HepG2 (cell line): ENCODE results near the gene GPR85. TPM values are rescaled to one million over a fixed set of nuclear protein-coding genes. Genes with fewer than 3 reads are reported as not detected.

Experiments
- ATAC-seq: fragments of 200-7000 bp; cut with Tn5 transposase; 3 replicates; pipeline ENCODE4 v1.9.1; 2020; ENCODE audit warnings: mild to moderate bottlenecking, moderate library complexity
- BruUV-seq: library from RNA; stranded (reverse); fragments of 400-500 nt; replicated peaks from 2 replicates; lab custom pipeline; 2021; lab: Mats Ljungman, UMichigan
- CTCF ChIA-PET: fragments of 300-600 bp; formaldehyde crosslinking; extraction: SDS; loops from one replicate; lab custom pipeline; 2021; ENCODE audit warnings: low total read pairs, inconsistent platforms, low intra/inter-chr PET ratio; lab: Yijun Ruan, JAX
- POLR2A ChIA-PET: fragments of 350-600 bp; sonication (Branson Sonifier 250); formaldehyde crosslinking; loops from one replicate; lab custom pipeline; 2020; ENCODE audit warnings: antibody characterized with exemption, inconsistent platforms; lab: Yijun Ruan, JAX
- DNase-seq: peaks from one replicate; pipeline ENCODE4 v3.0.0-alpha.2; 2015; ENCODE audit warnings: low spot score
- FAIRE-seq: peaks from 3 replicates; lab custom pipeline; 2011; peaks lifted over from hg19 to GRCh38; lab: Jason Lieb, UNC
- H2AFZ ChIP-seq: one replicate; pipeline ENCODE4 v1.6.1; 2011; ENCODE audit warnings: low read length, inconsistent platforms
- H3K27ac ChIP-seq: fragments of 300-600 bp; 3 replicates; pipeline ENCODE4 v1.8.0; 2011; ENCODE audit warnings: mixed run types, mild to moderate bottlenecking, mixed read lengths, low read length, inconsistent platforms; ENCODE audit not compliant: insufficient read depth; ENCODE audit errors: extremely low read length
- H3K27me3 ChIP-seq, 2 experiments: fragments of 200-600 bp in 1 of 2; 2 replicates in 1 of 2; 3 replicates in 1 of 2; pipeline versions ENCODE4 v1.6.0 to v1.8.0; 2011; ENCODE audit warnings: low read length in 2 of 2, mild to moderate bottlenecking in 2 of 2, moderate library complexity in 2 of 2, inconsistent platforms in 1 of 2; ENCODE audit not compliant: insufficient read depth in 2 of 2, control insufficient read depth in 1 of 2
- H3K36me3 ChIP-seq, 2 experiments: fragments of 200-600 bp in 1 of 2; replicated peaks in 1 of 2; 2 replicates in 1 of 2; 3 replicates in 1 of 2; pipeline versions ENCODE4 v1.5.1 to v1.8.0; 2011; ENCODE audit warnings: low read length in 2 of 2, inconsistent platforms in 1 of 2; ENCODE audit not compliant: insufficient read depth in 2 of 2, control insufficient read depth in 1 of 2
- H3K4me1 ChIP-seq: 2 replicates; pipeline ENCODE4 v1.5.1; 2012; ENCODE audit warnings: low read length, inconsistent platforms; ENCODE audit not compliant: insufficient read depth
- H3K4me2 ChIP-seq: 2 replicates; pipeline ENCODE4 v1.6.0; 2011; ENCODE audit warnings: low read depth, low read length, inconsistent platforms
- H3K4me3 ChIP-seq, 3 experiments: fragments of 200-600 bp in 1 of 3; sonication (generic), shearing (Covaris generic) in 1 of 3; replicated peaks in 1 of 3; 2 replicates each; pipeline ENCODE4 v1.5.1; 2011 to 2016; ENCODE audit warnings: low read length in 3 of 3, inconsistent platforms in 2 of 3, low read depth in 2 of 3, mild to moderate bottlenecking in 2 of 3, control low read depth in 1 of 3, mixed read lengths in 1 of 3; ENCODE audit not compliant: insufficient read depth in 1 of 3
- H3K79me2 ChIP-seq: one replicate; pipeline ENCODE4 v1.6.1; 2011; ENCODE audit warnings: low read length, inconsistent platforms; ENCODE audit not compliant: insufficient read depth
- H3K9ac ChIP-seq: 2 replicates; pipeline ENCODE4 v1.6.0; 2011; ENCODE audit warnings: mild to moderate bottlenecking, low read depth, low read length, inconsistent platforms; ENCODE audit not compliant: insufficient read depth
- H3K9me3 ChIP-seq: 2 replicates; pipeline ENCODE4 v1.5.1; 2012; ENCODE audit warnings: mild to moderate bottlenecking, low read length
- H4K20me1 ChIP-seq: 2 replicates; pipeline ENCODE4 v1.6.0; 2011; ENCODE audit warnings: inconsistent platforms, mild to moderate bottlenecking, low read length, moderate library complexity; ENCODE audit not compliant: insufficient read depth
- ARID2 ChIP-seq: sonication (generic); formaldehyde crosslinking; IDR thresholded peaks from 2 replicates; pipeline ENCODE4 v1.8.1; 2022; ENCODE audit warnings: mild to moderate bottlenecking, missing genetic modification reagents, borderline replicate concordance
- IKZF1 ChIP-seq: fragments of 450-650 bp; IDR thresholded peaks from 2 replicates; pipeline ENCODE4 v1.7.1; 2016
- KAT2B ChIP-seq: fragments of 150-350 bp; IDR thresholded peaks from 2 replicates; pipeline ENCODE4 v1.6.1; 2014; ENCODE audit warnings: low read depth, low read length, borderline replicate concordance
- KLF11 ChIP-seq: IDR thresholded peaks from 2 replicates; pipeline ENCODE4 v1.6.1; 2016; ENCODE audit warnings: missing compliant biosample characterization
- KLF6 ChIP-seq: IDR thresholded peaks from 2 replicates; pipeline ENCODE4 v1.8.0; 2016; ENCODE audit warnings: missing biosample characterization, missing genetic modification reagents
- MXD4 ChIP-seq: IDR thresholded peaks from 2 replicates; pipeline ENCODE4 v1.6.1; 2016; ENCODE audit warnings: mild to moderate bottlenecking, missing biosample characterization, missing genetic modification reagents
- MZF1 ChIP-seq: sonication (generic); formaldehyde crosslinking; IDR thresholded peaks from 2 replicates; pipeline ENCODE4 v1.8.1; 2023; ENCODE audit warnings: mild to moderate bottlenecking, missing genetic modification reagents, borderline replicate concordance
- PAWR ChIP-seq: sonication (generic); formaldehyde crosslinking; IDR thresholded peaks from 2 replicates; pipeline ENCODE4 v1.4.0; 2020; ENCODE audit warnings: missing genetic modification reagents, mild to moderate bottlenecking, borderline replicate concordance
- POLR2G ChIP-seq: fragments of 200-400 bp; formaldehyde crosslinking; IDR thresholded peaks from 2 replicates; pipeline ENCODE4 v1.6.1; 2018; ENCODE audit warnings: mild to moderate bottlenecking, low read depth, low read length, moderate library complexity
- RAD21 ChIP-seq: fragments of 450-650 bp; formaldehyde crosslinking; IDR thresholded peaks from 2 replicates; pipeline ENCODE4 v1.5.0; 2020; ENCODE audit warnings: mild to moderate bottlenecking
- RBM22 ChIP-seq: fragments of 200-400 bp; formaldehyde crosslinking; optimal IDR thresholded peaks from 2 replicates; pipeline ENCODE3; 2017; ENCODE audit warnings: mild to moderate bottlenecking, low read length, moderate library complexity
- TP53 ChIP-seq: sonication (generic); formaldehyde crosslinking; conservative IDR thresholded peaks from 2 replicates; pipeline ENCODE4 v1.4.0; 2020; ENCODE audit warnings: missing genetic modification reagents
- USF2 ChIP-seq, 2 experiments: sonication (generic) in 1 of 2; formaldehyde crosslinking in 1 of 2; IDR thresholded peaks; 2 replicates each; pipeline versions ENCODE4 v1.5.1 to v1.6.1; 2011 to 2020; ENCODE audit warnings: borderline replicate concordance in 1 of 2, low read depth in 1 of 2, low read length in 1 of 2, mild to moderate bottlenecking in 1 of 2, missing genetic modification reagents in 1 of 2, moderate library complexity in 1 of 2
- ZBTB7A ChIP-seq: sonication (generic); formaldehyde crosslinking; IDR thresholded peaks from 2 replicates; pipeline ENCODE4 v1.8.0; 2022; ENCODE audit warnings: mild to moderate bottlenecking, missing genetic modification reagents
- ZNF143 ChIP-seq: sonication (generic); formaldehyde crosslinking; IDR thresholded peaks from 2 replicates; pipeline ENCODE4 v1.4.0; 2020; ENCODE audit warnings: missing genetic modification reagents
- ZNF543 ChIP-seq: sonication (generic); formaldehyde crosslinking; IDR thresholded peaks from 2 replicates; pipeline ENCODE4 v1.4.0; 2020; ENCODE audit warnings: mild to moderate bottlenecking, missing genetic modification reagents
- ZNF660 ChIP-seq: sonication (generic); formaldehyde crosslinking; IDR thresholded peaks from 2 replicates; pipeline ENCODE4 v1.5.1; 2020; ENCODE audit warnings: mild to moderate bottlenecking, low read depth, missing genetic modification reagents, borderline replicate concordance
- ZNF674 ChIP-seq: sonication (generic); formaldehyde crosslinking; IDR thresholded peaks from 2 replicates; pipeline ENCODE4 v1.5.0; 2020; ENCODE audit warnings: low read depth, mild to moderate bottlenecking, missing genetic modification reagents
- WGBS: methylation state at CpG from one replicate; pipeline ENCODE4 v1.1.6; 2017; ENCODE audit warnings: low lambda C conversion rate; 5-methylcytosine and 5-hydroxymethylcytosine counted together
- in situ Hi-C: cut with HindIII; loops from 2 replicates; pipeline ENCODE4 v1.10.0; 2017; ENCODE audit warnings: low pct_unique_long_range_greater_than_20kb; ENCODE audit not compliant: extremely low pct_ligation_motif_present
- intact Hi-C: fragments of 100-400 bp; cut with micrococcal nuclease; formaldehyde crosslinking; loops from one replicate; pipeline ENCODE4 v1.10.0; 2022; ENCODE audit not compliant: unreplicated experiment
- polyA plus RNA-seq, 8 experiments: library from polyadenylated mRNA; depleted of rRNA in 3 of 8; stranded (reverse) in 7 of 8; unstranded in 1 of 8; fragments of >200 nt; fragmentation: Illumina TruSeq in 4 of 8; extraction: Trizol in 4 of 8; gene quantifications; 2 replicates each; pipeline versions ENCODE4 v1.2.1 to v1.2.3, GENCODE V29; 2011 to 2016; ENCODE audit warnings: low read depth in 4 of 8, missing spikeins in 1 of 8, mixed read lengths in 1 of 8; ENCODE audit not compliant: insufficient read depth in 1 of 8
- total RNA-seq, 5 experiments: library from RNA; depleted of rRNA; stranded (reverse); fragments of >200 nt; fragmentation: Illumina TruSeq; extraction: Trizol; gene quantifications; 2 replicates each; pipeline ENCODE4 v1.2.3, GENCODE V29; 2016; ENCODE audit warnings: low read depth in 1 of 5

GPR85 gene
- total and polyA plus RNA-seq, 2 of the 13 experiments (the other 11 are each of a cell fraction or from before 2014, with no cell fraction given): not detected

GRCh38 chr7:113092762-113093161 lies 6.1 kb upstream of the GPR85 start:
- CTCF ChIA-PET: no interaction called here

More at GRCh38 chr7:113092762-113093161, 6.1 kb upstream of the GPR85 start:
- intact Hi-C loops (no loop called here), in situ Hi-C loops (no loop called here)
- Histone ChIP-seq H3K79me2 (no peaks in the 10 kb centered on the region), H3K4me2 (no peak overlapping the region), H3K4me1 (no peaks in the 10 kb centered on the region), H3K9me3 (no peaks in the 10 kb centered on the region), H2AFZ (no peak overlapping the region), H3K36me3 (no peaks in the 10 kb centered on the region), H3K27me3 (no peaks in the 10 kb centered on the region), H3K9ac (no peak overlapping the region), H3K27ac (no peak overlapping the region), H3K4me3 (no peak overlapping the region), H4K20me1 (no peaks in the 10 kb centered on the region)
- FAIRE-seq (no peak), ATAC-seq (no peak), DNase-seq (no peak)
- BruUV-seq: no TSS peak
- POLR2A ChIA-PET: no interaction called here
- 0% methylated on average over 1 of the region's 1 CpG for WGBS
- TF ChIP-seq RAD21 (CRISPR knock-in tag) (no peak), ZNF674 (CRISPR knock-in tag) (no peak), ARID2 (CRISPR knock-in tag) (no peak), MXD4 (CRISPR knock-in tag) (no peak), ZNF143 (CRISPR knock-in tag) (no peak), USF2 (IDR thresholded peaks at IDR 0.05; ENCODE audit: low read depth, low read length) (no peak), USF2 (CRISPR knock-in tag; IDR thresholded peaks at IDR 0.05; ENCODE audit: borderline replicate concordance) (no peak), PAWR (CRISPR knock-in tag) (no peak), KAT2B (no peak), MZF1 (CRISPR knock-in tag) (no peak), ZNF543 (no peak), ZBTB7A (CRISPR knock-in tag) (no peak), ZNF660 (CRISPR knock-in tag) (no peak), RBM22 (no peak), KLF6 (no peak), POLR2G (no peak), TP53 (CRISPR knock-in tag) (no peak), KLF11 (CRISPR knock-in tag) (no peak), IKZF1 (no peak)
